H9 (cell line): ENCODE measurements around the gene CD209. TPM values are rescaled to one million over a fixed set of nuclear protein-coding genes. Genes with fewer than 3 reads are reported as not detected.

Source experiments
- DNase-seq: peaks from one replicate; pipeline ENCODE4 v3.0.0-alpha.2; 2017
- H2AFZ ChIP-seq: one replicate; pipeline ENCODE4 v1.6.1; 2013; ENCODE audit warnings: mild to moderate bottlenecking, low read length, control low read depth, moderate library complexity
- H2AK5ac ChIP-seq: 2 replicates; pipeline ENCODE4 v1.6.1; 2013; ENCODE audit warnings: low read length, control low read depth, mixed read lengths; ENCODE audit not compliant: insufficient read length
- H2BK120ac ChIP-seq: one replicate; pipeline ENCODE4 v1.6.1; 2013; ENCODE audit warnings: low read depth, mild to moderate bottlenecking, low read length, control low read depth, inconsistent platforms; ENCODE audit not compliant: poor library complexity, severe bottlenecking
- H2BK12ac ChIP-seq: 2 replicates; pipeline ENCODE4 v1.6.1; 2013; ENCODE audit warnings: low read length, control low read depth, mixed read lengths, low read depth; ENCODE audit not compliant: insufficient read length
- H2BK15ac ChIP-seq: 2 replicates; pipeline ENCODE4 v1.6.1; 2013; ENCODE audit warnings: low read depth, low read length, control low read depth
- H2BK20ac ChIP-seq: one replicate; pipeline ENCODE4 v1.6.1; 2013; ENCODE audit warnings: low read depth, mild to moderate bottlenecking, low read length, control low read depth, inconsistent platforms; ENCODE audit not compliant: poor library complexity, severe bottlenecking
- H2BK5ac ChIP-seq: 2 replicates; pipeline ENCODE4 v1.6.1; 2013; ENCODE audit warnings: low read length, control low read depth, mixed read lengths; ENCODE audit not compliant: insufficient read length
- H3K14ac ChIP-seq: 2 replicates; pipeline ENCODE4 v1.6.1; 2013; ENCODE audit warnings: low read length, control low read depth; ENCODE audit not compliant: insufficient read depth
- H3K18ac ChIP-seq: 2 replicates; pipeline ENCODE4 v1.6.1; 2013; ENCODE audit warnings: low read depth, mild to moderate bottlenecking, mixed read lengths, low read length, control low read depth; ENCODE audit not compliant: insufficient read length
- H3K23ac ChIP-seq: 2 replicates; pipeline ENCODE4 v1.6.1; 2013; ENCODE audit warnings: low read length, control low read depth, mixed read lengths, low read depth; ENCODE audit not compliant: insufficient read length
- H3K23me2 ChIP-seq: 2 replicates; pipeline ENCODE4 v1.6.1; 2013; ENCODE audit warnings: low read depth, mild to moderate bottlenecking, mixed read lengths, low read length, control low read depth; ENCODE audit not compliant: insufficient read length, poor library complexity, severe bottlenecking
- H3K27ac ChIP-seq: 2 replicates; pipeline ENCODE4 v1.5.1; 2013; ENCODE audit warnings: low read length, control low read depth, mixed read lengths, low read depth; ENCODE audit not compliant: insufficient read length
- H3K27me3 ChIP-seq: 2 replicates; pipeline ENCODE4 v1.6.1; 2013; ENCODE audit warnings: low read length, control low read depth, inconsistent platforms; ENCODE audit not compliant: insufficient read depth
- H3K4ac ChIP-seq: 2 replicates; pipeline ENCODE4 v1.6.1; 2013; ENCODE audit warnings: low read depth, mild to moderate bottlenecking, control low read depth, inconsistent platforms, low read length, moderate library complexity
- H3K4me1 ChIP-seq: 2 replicates; pipeline ENCODE4 v1.6.1; 2013; ENCODE audit warnings: low read length, control low read depth, inconsistent platforms; ENCODE audit not compliant: insufficient read depth
- H3K4me2 ChIP-seq: 2 replicates; pipeline ENCODE4 v1.6.1; 2013; ENCODE audit warnings: low read length, control low read depth, mixed read lengths; ENCODE audit not compliant: insufficient read length, insufficient read depth
- H3K56ac ChIP-seq: 2 replicates; pipeline ENCODE4 v1.6.1; 2013; ENCODE audit warnings: low read depth, mild to moderate bottlenecking, mixed read lengths, low read length, control low read depth; ENCODE audit not compliant: insufficient read length
- H3K79me1 ChIP-seq: 2 replicates; pipeline ENCODE4 v1.6.1; 2013; ENCODE audit warnings: low read depth, mild to moderate bottlenecking, moderate library complexity, low read length, control low read depth, inconsistent platforms; ENCODE audit not compliant: insufficient read depth, poor library complexity, severe bottlenecking
- H3K79me2 ChIP-seq: 2 replicates; pipeline ENCODE4 v1.6.1; 2013; ENCODE audit warnings: low read length, control low read depth, inconsistent platforms; ENCODE audit not compliant: insufficient read depth
- H3K9ac ChIP-seq: 2 replicates; pipeline ENCODE4 v1.6.1; 2013; ENCODE audit warnings: low read length, control low read depth, mixed read lengths; ENCODE audit not compliant: insufficient read length; ENCODE audit errors: extremely low read depth
- H3K9me3 ChIP-seq: one replicate; pipeline ENCODE4 v1.6.1; 2013; ENCODE audit warnings: low read depth, low read length, inconsistent platforms; ENCODE audit not compliant: control insufficient read depth
- H3T11ph ChIP-seq: one replicate; pipeline ENCODE4 v1.6.1; 2013; ENCODE audit warnings: mild to moderate bottlenecking, low read length, control low read depth, inconsistent platforms
- H4K20me1 ChIP-seq: one replicate; pipeline ENCODE4 v1.6.1; 2013; ENCODE audit not compliant: control insufficient read depth, insufficient read length, insufficient read depth
- H4K5ac ChIP-seq: 2 replicates; pipeline ENCODE4 v1.6.1; 2013; ENCODE audit warnings: low read depth, mild to moderate bottlenecking, mixed read lengths, low read length, control low read depth; ENCODE audit not compliant: insufficient read length
- H4K8ac ChIP-seq: replicated peaks from 2 replicates; pipeline ENCODE4 v1.6.1; 2013; ENCODE audit warnings: low read length, control low read depth, mixed read lengths, low read depth; ENCODE audit not compliant: insufficient read length
- H4K91ac ChIP-seq: 2 replicates; pipeline ENCODE4 v1.6.1; 2013; ENCODE audit warnings: low read depth, mild to moderate bottlenecking, moderate library complexity, mixed read lengths, low read length, control low read depth; ENCODE audit not compliant: insufficient read length
- H3K27ac Mint-ChIP-seq, 3 experiments: 2 replicates in 2 of 3; 3 replicates in 1 of 3; pipeline ENCODE4 v1.8.0; 2020 to 2021; ENCODE audit warnings: mixed read lengths in 3 of 3, mild to moderate bottlenecking in 1 of 3, moderate library complexity in 1 of 3
- H3K27me3 Mint-ChIP-seq: 2 replicates; pipeline ENCODE4 v1.8.0; 2021; ENCODE audit warnings: low read depth, mild to moderate bottlenecking, moderate library complexity, mixed read lengths
- H3K36me3 Mint-ChIP-seq, 3 experiments: 2 replicates in 2 of 3; 3 replicates in 1 of 3; pipeline ENCODE4 v1.8.0; 2020 to 2021; ENCODE audit warnings: low read depth in 3 of 3, mixed read lengths in 3 of 3; ENCODE audit not compliant: insufficient read depth in 1 of 3
- H3K4me1 Mint-ChIP-seq, 2 experiments: 2 replicates each; pipeline ENCODE4 v1.8.0; 2020; ENCODE audit warnings: mixed read lengths in 2 of 2
- H3K4me3 Mint-ChIP-seq, 2 experiments: 2 replicates in 1 of 2; 3 replicates in 1 of 2; pipeline ENCODE4 v1.8.0; 2020 to 2021; ENCODE audit warnings: mild to moderate bottlenecking in 2 of 2, mixed read lengths in 2 of 2, moderate library complexity in 1 of 2
- H3K9me3 Mint-ChIP-seq, 2 experiments: 2 replicates in 1 of 2; 3 replicates in 1 of 2; pipeline ENCODE4 v1.8.0; 2020; ENCODE audit warnings: mild to moderate bottlenecking in 2 of 2, mixed read lengths in 2 of 2, moderate library complexity in 1 of 2
- WGBS: extraction: QIAGEN DNeasy Blood & Tissue Kit; methylation state at CpG from one replicate; pipeline ENCODE4 v1.1.7; 2013; ENCODE audit warnings: missing lambda C conversion rate, low lambda C conversion rate, mixed read lengths; ENCODE audit not compliant: insufficient read length; ENCODE audit errors: extremely low coverage; 5-methylcytosine and 5-hydroxymethylcytosine counted together
- total RNA-seq: library from RNA; stranded (reverse); gene quantifications from 2 replicates; pipeline ENCODE4 v1.2.1, GENCODE V29; 2021
- TF ChIP-seq, protein P1 (sequence below): fragments of 200-600 bp; sonication (generic); conservative IDR thresholded peaks from 3 replicates; pipeline ENCODE4 v1.8.0; 2021; ENCODE audit warnings: antibody characterized with exemption, mild to moderate bottlenecking

CD209 gene
- total RNA-seq, 1 experiment from 2014 or later: not detected

DNA sequence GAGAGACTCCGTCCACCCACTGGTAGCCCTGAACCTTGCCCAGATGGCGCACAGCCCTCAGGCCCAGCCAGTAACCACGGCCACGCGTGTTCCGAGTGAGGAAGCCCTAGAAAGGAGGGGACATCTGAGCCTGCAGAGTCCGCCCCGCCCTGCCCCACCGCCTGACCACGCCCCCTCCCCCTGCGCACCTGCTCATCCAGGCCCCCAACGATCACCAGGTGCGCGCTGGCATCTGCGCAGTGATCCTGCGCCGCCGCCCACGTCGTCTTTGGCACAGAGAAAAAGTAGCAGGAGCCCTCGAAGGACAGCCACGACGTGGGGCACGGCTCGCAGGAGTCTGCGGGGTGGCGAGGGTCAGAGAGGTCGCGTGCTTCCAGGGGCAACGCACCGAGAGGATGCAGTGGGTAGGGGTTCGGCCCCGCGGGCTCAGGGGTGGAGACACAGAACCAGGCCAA, 17.5 kb downstream of the CD209 start:
- Histone ChIP-seq H3K79me2 (no peaks in the 10 kb centered on the region), H3K56ac (no peak overlapping the region), H4K5ac (no peak overlapping the region), H3K27ac (no peak overlapping the region), H3K23ac (no peak overlapping the region), H3K79me1 (no peaks in the 10 kb centered on the region), H4K8ac (no peak overlapping the region), H3K27me3 (peaks cover 18% of the 10 kb centered on the region; the same call in 1 of the 2 replicates), H3K14ac (no peak overlapping the region), H2BK120ac (no peak overlapping the region), H3K4me2 (peak overlapping the region; percentile 65), H4K20me1 (no peaks in the 10 kb centered on the region), H3K9me3 (no peaks in the 10 kb centered on the region), H4K91ac (no peak overlapping the region), H2BK5ac (no peak overlapping the region), H3K9ac (no peak overlapping the region), H3K23me2 (peaks cover 7% of the 10 kb centered on the region), H3K18ac (no peak overlapping the region), H3K4ac (no peak overlapping the region), H2BK20ac (no peak overlapping the region), H2BK15ac (no peak overlapping the region), H2AFZ (no peak overlapping the region), H2BK12ac (no peak overlapping the region), H3T11ph (no peak overlapping the region), H2AK5ac (no peak overlapping the region), H3K4me1 (no peaks in the 10 kb centered on the region)
- WGBS: no CpG with 5 or more reads among the region's 34 CpGs
- H3K27ac Mint-ChIP-seq: peak overlapping the region in 1 of 3 experiments; percentile 59; a peak in 1 of 7 replicates
- peak; percentile 68 for DNase-seq
- TF ChIP-seq, protein P1, sequence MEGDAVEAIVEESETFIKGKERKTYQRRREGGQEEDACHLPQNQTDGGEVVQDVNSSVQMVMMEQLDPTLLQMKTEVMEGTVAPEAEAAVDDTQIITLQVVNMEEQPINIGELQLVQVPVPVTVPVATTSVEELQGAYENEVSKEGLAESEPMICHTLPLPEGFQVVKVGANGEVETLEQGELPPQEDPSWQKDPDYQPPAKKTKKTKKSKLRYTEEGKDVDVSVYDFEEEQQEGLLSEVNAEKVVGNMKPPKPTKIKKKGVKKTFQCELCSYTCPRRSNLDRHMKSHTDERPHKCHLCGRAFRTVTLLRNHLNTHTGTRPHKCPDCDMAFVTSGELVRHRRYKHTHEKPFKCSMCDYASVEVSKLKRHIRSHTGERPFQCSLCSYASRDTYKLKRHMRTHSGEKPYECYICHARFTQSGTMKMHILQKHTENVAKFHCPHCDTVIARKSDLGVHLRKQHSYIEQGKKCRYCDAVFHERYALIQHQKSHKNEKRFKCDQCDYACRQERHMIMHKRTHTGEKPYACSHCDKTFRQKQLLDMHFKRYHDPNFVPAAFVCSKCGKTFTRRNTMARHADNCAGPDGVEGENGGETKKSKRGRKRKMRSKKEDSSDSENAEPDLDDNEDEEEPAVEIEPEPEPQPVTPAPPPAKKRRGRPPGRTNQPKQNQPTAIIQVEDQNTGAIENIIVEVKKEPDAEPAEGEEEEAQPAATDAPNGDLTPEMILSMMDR: no peak
- peaks cover 6 to 21% of the 10 kb centered on the region in 2 experiments for H3K4me1 Mint-ChIP-seq
- peak overlapping the region; percentile 56 to 83 for H3K4me3 Mint-ChIP-seq
- H3K9me3 Mint-ChIP-seq: peaks cover 0 to 3% of the 10 kb centered on the region in 2 experiments; a peak in 2 of 5 replicates
- H3K27me3 Mint-ChIP-seq: peaks cover 88% of the 10 kb centered on the region
- no peaks in the 10 kb centered on the region for H3K36me3 Mint-ChIP-seq
